Measurements from ENCODE around the gene ZNF516. TPM values are rescaled to one million over a fixed set of nuclear protein-coding genes. Genes with fewer than 3 reads are reported as not detected.
A peak's percentile ranks its signal among the peaks of the same experiment; 100 is the strongest.

Gene ZNF516
- total RNA-seq, 1 donor from 2014 or later: 21.6 TPM

DNA sequence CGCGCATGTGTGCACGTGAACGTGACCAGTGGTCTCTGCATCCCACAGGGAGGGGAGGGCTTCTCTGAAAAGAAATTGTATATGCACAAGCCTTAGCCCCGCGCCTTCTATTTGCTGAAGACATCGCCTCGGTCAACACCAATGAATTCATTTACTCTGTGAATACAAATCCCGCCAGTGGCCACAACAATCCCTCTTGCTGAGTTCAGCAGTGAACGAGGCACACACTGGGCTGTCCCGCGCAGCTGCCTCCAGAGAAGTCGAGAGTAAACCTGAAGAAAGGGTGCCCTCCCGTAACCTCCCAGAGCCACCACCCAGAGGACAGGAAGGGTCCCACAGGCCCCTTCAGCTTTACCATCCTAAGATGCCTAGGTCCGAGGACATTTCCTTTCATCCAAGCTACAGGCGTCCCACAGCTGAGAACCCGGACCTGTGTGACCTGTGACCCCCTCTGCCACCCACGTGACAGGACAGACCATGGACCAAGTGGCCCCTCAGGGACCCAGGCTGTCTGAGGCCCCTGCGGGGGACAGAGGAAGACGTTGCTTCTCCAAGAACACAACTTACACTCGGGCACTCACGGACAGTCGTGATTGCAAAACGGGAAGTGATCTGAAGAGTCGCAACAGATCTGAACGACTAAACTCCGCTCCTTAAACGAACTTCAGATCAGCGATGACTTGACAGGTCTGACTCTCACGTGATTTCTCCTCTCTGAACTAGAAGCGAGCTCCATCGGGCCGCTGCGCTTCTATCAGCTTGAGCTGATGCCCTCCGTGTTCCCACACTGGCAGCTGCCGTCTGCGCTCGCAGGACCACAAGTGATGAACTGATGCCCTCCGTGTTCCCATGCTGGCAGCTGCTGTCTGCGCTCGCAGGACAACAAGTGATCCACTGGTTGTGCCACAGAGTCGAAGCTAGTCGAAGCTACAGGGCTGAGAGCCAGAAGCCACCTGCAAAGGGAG is 92.7 kb downstream of the ZNF516 start:
- DNase-seq (ENCODE audit: low spot score in 2 of 2): no peak
- Histone ChIP-seq H3K4me3 (no peak overlapping the region), H3K27me3 (no peaks in the 10 kb centered on the region), H3K4me1 (no peaks in the 10 kb centered on the region), H3K9me3 (no peaks in the 10 kb centered on the region), H3K36me3 (no peaks in the 10 kb centered on the region), H3K27ac (no peak overlapping the region)
- intact Hi-C loops (cut with DNase I): no loop called here
- TF ChIP-seq, protein P1, sequence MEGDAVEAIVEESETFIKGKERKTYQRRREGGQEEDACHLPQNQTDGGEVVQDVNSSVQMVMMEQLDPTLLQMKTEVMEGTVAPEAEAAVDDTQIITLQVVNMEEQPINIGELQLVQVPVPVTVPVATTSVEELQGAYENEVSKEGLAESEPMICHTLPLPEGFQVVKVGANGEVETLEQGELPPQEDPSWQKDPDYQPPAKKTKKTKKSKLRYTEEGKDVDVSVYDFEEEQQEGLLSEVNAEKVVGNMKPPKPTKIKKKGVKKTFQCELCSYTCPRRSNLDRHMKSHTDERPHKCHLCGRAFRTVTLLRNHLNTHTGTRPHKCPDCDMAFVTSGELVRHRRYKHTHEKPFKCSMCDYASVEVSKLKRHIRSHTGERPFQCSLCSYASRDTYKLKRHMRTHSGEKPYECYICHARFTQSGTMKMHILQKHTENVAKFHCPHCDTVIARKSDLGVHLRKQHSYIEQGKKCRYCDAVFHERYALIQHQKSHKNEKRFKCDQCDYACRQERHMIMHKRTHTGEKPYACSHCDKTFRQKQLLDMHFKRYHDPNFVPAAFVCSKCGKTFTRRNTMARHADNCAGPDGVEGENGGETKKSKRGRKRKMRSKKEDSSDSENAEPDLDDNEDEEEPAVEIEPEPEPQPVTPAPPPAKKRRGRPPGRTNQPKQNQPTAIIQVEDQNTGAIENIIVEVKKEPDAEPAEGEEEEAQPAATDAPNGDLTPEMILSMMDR (IDR thresholded peaks at IDR 0.05): no peak

GRCh38 chr18:76401498-76401897 is 93.5 kb downstream of the ZNF516 start:
- Histone ChIP-seq H3K4me3 (no peak overlapping the region), H3K27ac (no peak overlapping the region), H3K4me1 (no peaks in the 10 kb centered on the region), H3K36me3 (peaks cover 0 to 1% of the 10 kb centered on the region in 2 donors), H3K9me3 (no peaks in the 10 kb centered on the region), H3K27me3 (no peaks in the 10 kb centered on the region)
- TF ChIP-seq, protein P1 (IDR thresholded peaks at IDR 0.05): no peak
- intact Hi-C loops (cut with DNase I): no loop called here
- DNase-seq (ENCODE audit: low spot score in 2 of 2): no peak

GRCh38 chr18:76399613-76400391 is 95.2 kb downstream of the ZNF516 start:
- H3K4me3 ChIP-seq: no peak overlapping the region
- no peaks in the 10 kb centered on the region for H3K27me3 ChIP-seq
- intact Hi-C loops (cut with DNase I): loop anchor here (1.0 kb wide), 3 partner anchors 219 to 309 kb away; no protein-coding TSS in a partner anchor
- DNase-seq (ENCODE audit: low spot score in 2 of 2): no peak
- no peaks in the 10 kb centered on the region for H3K4me1 ChIP-seq
- H3K9me3 ChIP-seq: no peaks in the 10 kb centered on the region
- H3K36me3 ChIP-seq: peaks cover 0 to 2% of the 10 kb centered on the region in 2 donors
- H3K27ac ChIP-seq: no peak overlapping the region
- TF ChIP-seq, protein P1 (IDR thresholded peaks at IDR 0.05): no peak

GRCh38 chr18:76398896-76399612 is 96.0 kb downstream of the ZNF516 start:
- TF ChIP-seq, protein P1 (IDR thresholded peaks at IDR 0.05): peak; percentile 84 to 98 (median 92)
- H3K27ac ChIP-seq: no peak overlapping the region
- H3K27me3 ChIP-seq: no peaks in the 10 kb centered on the region
- no peaks in the 10 kb centered on the region for H3K4me1 ChIP-seq
- intact Hi-C loops (cut with DNase I): loop anchor here (1.0 kb wide), 3 partner anchors 220 to 310 kb away; no protein-coding TSS in a partner anchor
- no peak overlapping the region for H3K4me3 ChIP-seq
- H3K36me3 ChIP-seq: peaks cover 0 to 2% of the 10 kb centered on the region in 2 donors
- H3K9me3 ChIP-seq: no peaks in the 10 kb centered on the region
- peak; percentile 29 to 91 for DNase-seq (ENCODE audit: low spot score in 2 of 2)

GRCh38 chr18:76398295-76398694 is 96.7 kb downstream of the ZNF516 start:
- no peak for DNase-seq (ENCODE audit: low spot score in 2 of 2)
- Histone ChIP-seq H3K36me3 (peaks cover 0 to 2% of the 10 kb centered on the region in 2 donors), H3K9me3 (no peaks in the 10 kb centered on the region), H3K4me3 (no peak overlapping the region), H3K27me3 (no peaks in the 10 kb centered on the region), H3K27ac (no peak overlapping the region), H3K4me1 (no peaks in the 10 kb centered on the region)
- intact Hi-C loops (cut with DNase I): no loop called here
- TF ChIP-seq, protein P1 (IDR thresholded peaks at IDR 0.05): no peak

Measured in ascending aorta (tissue), 2 donors.